ENCODE measurements around the gene OLFML2A. TPM values are rescaled to one million over a fixed set of nuclear protein-coding genes. Genes with fewer than 3 reads are reported as not detected.

The OLFML2A gene
- total RNA-seq, 4 donors from 2014 or later: 44.7 to 328 (median 169) TPM

DNA sequence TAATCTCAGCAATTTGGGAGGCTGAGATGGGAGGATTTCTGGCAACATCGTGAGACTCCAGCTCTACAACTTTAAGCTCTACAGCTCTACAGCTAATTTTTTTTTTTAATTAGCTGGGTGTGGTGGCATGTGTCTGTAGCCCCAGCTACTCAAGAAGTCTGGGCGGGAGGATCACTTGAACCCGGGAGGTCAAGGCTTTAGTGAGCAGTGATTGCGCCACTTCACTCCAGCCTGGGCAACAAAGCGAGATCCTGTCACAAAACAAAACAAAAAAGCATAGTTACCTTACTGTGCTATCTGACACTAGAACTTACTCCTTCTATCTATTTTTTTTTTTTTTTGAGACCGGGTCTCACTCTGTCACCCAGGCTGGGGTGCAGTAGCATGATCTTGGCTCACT, 70.0 kb downstream of the OLFML2A start:
- no peak for DNase-seq (ENCODE audit: low spot score in 2 of 2)
- no peak overlapping the region for H3K4me3 ChIP-seq
- 88 to 94% methylated on average over 6 of the region's 6 CpGs for WGBS, 2 donors

DNA sequence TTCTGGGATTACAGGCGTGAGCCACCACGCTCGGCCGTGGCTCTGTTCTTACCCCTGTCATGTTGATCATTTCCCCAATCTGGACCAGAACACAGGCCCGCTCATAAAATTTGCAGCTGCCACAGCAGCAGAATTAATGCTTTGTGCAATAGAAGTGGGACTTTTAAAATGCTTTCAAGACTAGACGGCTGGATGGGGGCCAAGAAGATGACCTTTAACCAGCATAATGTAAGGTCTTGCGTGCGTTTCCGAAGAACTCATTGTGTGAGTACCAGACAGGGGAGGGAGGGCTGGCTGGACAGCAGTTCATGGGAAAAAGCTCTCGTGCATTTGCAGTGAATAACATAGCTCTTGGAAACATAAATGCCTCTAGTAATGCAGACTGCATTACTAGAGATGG, 72.9 kb downstream of the OLFML2A start:
- TF ChIP-seq, protein P1, sequence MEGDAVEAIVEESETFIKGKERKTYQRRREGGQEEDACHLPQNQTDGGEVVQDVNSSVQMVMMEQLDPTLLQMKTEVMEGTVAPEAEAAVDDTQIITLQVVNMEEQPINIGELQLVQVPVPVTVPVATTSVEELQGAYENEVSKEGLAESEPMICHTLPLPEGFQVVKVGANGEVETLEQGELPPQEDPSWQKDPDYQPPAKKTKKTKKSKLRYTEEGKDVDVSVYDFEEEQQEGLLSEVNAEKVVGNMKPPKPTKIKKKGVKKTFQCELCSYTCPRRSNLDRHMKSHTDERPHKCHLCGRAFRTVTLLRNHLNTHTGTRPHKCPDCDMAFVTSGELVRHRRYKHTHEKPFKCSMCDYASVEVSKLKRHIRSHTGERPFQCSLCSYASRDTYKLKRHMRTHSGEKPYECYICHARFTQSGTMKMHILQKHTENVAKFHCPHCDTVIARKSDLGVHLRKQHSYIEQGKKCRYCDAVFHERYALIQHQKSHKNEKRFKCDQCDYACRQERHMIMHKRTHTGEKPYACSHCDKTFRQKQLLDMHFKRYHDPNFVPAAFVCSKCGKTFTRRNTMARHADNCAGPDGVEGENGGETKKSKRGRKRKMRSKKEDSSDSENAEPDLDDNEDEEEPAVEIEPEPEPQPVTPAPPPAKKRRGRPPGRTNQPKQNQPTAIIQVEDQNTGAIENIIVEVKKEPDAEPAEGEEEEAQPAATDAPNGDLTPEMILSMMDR (IDR thresholded peaks at IDR 0.05): no peak
- TF ChIP-seq POLR2A (IDR thresholded peaks at IDR 0.05) (no peak), EP300 (IDR thresholded peaks at IDR 0.05) (peak; percentile 37 to 90)
- 34 to 42% methylated on average over 10 of the region's 10 CpGs for WGBS, 2 donors

More for the DNA sequence above, 70.0 kb downstream of the OLFML2A start:
- Histone ChIP-seq H3K9me3 (no peaks in the 10 kb centered on the region), H3K27ac (no peak overlapping the region), H3K27me3 (no peaks in the 10 kb centered on the region), H3K4me1 (peaks cover 0 to 22% (median 3%) of the 10 kb centered on the region in 4 donors), H3K36me3 (no peaks in the 10 kb centered on the region)
- TF ChIP-seq POLR2A (IDR thresholded peaks at IDR 0.05) (no peak), EP300 (IDR thresholded peaks at IDR 0.05) (no peak)
- TF ChIP-seq, protein P1 (IDR thresholded peaks at IDR 0.05): no peak

DNA sequence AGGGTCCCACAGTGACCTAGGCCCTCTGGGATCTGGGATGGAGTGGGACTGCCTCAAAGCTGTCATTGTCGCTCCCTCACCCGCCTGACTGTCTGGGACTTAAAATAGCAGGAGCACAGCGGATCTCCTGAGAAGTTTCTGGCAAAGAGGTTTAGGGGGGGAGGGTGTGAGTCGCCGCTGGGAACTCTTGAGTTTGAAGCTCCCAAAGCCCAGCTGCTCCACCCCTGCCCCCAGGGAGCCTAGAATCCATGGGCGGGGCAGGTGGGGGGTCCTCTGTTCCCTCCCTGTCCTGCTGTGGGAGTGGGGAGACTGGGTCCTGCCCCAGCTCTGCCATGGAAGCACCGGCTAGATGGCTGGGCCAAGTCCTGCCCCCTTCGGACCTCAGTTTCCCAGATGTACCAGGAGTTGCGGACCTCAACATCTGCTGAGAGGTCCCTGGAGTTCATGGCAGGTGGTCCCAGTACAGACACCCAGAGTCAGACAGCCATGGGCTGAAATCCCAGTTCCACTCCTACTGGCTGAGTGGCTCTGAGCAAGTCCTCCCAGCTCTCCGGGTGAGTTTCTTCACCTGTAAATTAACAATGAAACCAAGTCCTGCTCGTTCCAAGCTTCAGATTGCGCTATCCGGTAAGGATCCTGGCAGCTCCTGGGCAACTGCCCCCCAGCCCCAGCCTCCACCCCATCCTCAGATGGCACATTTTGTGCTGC, 75.3 kb downstream of the OLFML2A start:
- Histone ChIP-seq H3K27ac (peak overlapping the region in 3 of 4 donors; percentile 34 to 66 (median 48)), H3K4me1 (peaks cover 0 to 41% (median 16%) of the 10 kb centered on the region in 4 donors), H3K27me3 (no peaks in the 10 kb centered on the region), H3K4me3 (peak overlapping the region in 3 of 4 donors; percentile 44 to 48 (median 48)), H3K9me3 (no peaks in the 10 kb centered on the region), H3K36me3 (peaks cover 0 to 15% (median 0%) of the 10 kb centered on the region in 3 donors)
- DNase-seq (ENCODE audit: low spot score in 2 of 2): no peak
- TF ChIP-seq EP300 (IDR thresholded peaks at IDR 0.05) (no peak), POLR2A (IDR thresholded peaks at IDR 0.05) (no peak)
- TF ChIP-seq, protein P1 (IDR thresholded peaks at IDR 0.05): no peak
- WGBS, 2 donors: 52% methylated on average over 12 to 13 of the region's 13 CpGs

More for the DNA sequence above, 72.9 kb downstream of the OLFML2A start:
- DNase-seq (ENCODE audit: low spot score in 2 of 2): peak; percentile 57 to 75
- Histone ChIP-seq H3K27me3 (no peaks in the 10 kb centered on the region), H3K4me3 (no peak overlapping the region), H3K27ac (peak overlapping the region in 2 of 4 donors; percentile 63 to 69), H3K4me1 (peaks cover 0 to 41% (median 16%) of the 10 kb centered on the region in 4 donors), H3K36me3 (no peaks in the 10 kb centered on the region), H3K9me3 (no peaks in the 10 kb centered on the region)

DNA sequence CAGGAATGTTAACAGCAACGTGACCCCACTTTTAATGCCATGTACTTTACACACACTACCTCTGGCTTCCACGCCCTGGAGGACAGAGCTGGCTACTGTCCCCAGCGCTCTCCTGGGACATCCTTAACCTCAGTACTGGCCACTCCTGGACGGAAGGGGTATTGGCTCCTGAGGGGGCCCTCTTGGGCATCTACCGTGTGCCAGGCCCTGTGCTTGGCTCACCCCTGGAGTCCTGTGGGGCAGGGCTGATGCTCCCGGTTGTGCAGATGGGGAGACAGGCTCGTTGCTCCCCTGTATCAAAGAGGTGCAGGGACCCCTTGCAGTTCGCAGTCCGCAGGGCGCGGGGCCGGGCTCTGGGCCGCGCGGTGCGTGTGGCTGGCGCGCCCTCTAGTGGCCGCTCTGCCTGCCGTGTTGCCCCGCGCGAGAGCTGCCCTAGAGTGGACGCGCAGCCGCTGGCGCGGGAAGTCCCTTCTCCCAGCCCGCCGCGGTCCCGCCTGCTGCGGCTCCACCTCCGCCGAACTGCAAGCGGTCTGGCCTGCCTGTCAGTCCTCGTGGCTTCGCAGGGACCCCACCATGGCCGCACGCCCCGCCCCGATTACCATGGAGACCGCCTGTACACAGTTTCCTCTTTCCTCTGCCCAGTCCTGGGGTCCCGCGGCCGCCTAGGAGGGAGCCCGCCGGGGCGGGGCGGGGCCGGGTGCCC, 76.0 kb downstream of the OLFML2A start, which contains the start of gene WDR38:
WDR38 (plus strand) TSS at position 632 of the 703 bp plus-strand sequence. CDS start 72 bp downstream, outside the sequence.
- no peaks in the 10 kb centered on the region for H3K27me3 ChIP-seq
- no peaks in the 10 kb centered on the region for H3K9me3 ChIP-seq
- H3K4me1 ChIP-seq: peaks cover 0 to 41% (median 16%) of the 10 kb centered on the region in 4 donors
- TF ChIP-seq, protein P1 (IDR thresholded peaks at IDR 0.05): peak; percentile 98 to 100 (median 99)
- no peak for TF ChIP-seq POLR2A (IDR thresholded peaks at IDR 0.05)
- peak in 1 of 2 donors; percentile 54 for TF ChIP-seq EP300 (IDR thresholded peaks at IDR 0.05)
- H3K4me3 ChIP-seq: peak within 1 kb of the TSS; percentile 30 to 48 (median 46)
- DNase-seq (ENCODE audit: low spot score in 2 of 2): peak; percentile 44 to 58
- peak within 1 kb of the TSS; percentile 29 to 66 (median 57) for H3K27ac ChIP-seq
- peaks cover 0 to 22% (median 0%) of the 10 kb centered on the region in 3 donors for H3K36me3 ChIP-seq
- 1 to 3% methylated on average over 15 to 31 of the region's 51 CpGs for WGBS, 2 donors
